PFSK-1 (cell line): Measurements from ENCODE around the gene YAF2.

Experiments used
- FOXP2 ChIP-seq: optimal IDR thresholded peaks from 2 replicates; pipeline ENCODE3; 2011; ENCODE audit warnings: borderline replicate concordance, control low read depth, inconsistent platforms; ENCODE audit not compliant: insufficient read depth; ENCODE audit errors: extremely low read length, extremely low read depth
- POLR2AphosphoS5 ChIP-seq: IDR thresholded peaks from 2 replicates; pipeline ENCODE4 v1.6.1; 2012; ENCODE audit warnings: low read depth, mild to moderate bottlenecking, control low read depth, low read length, moderate library complexity
- SIN3A ChIP-seq: IDR thresholded peaks from 2 replicates; pipeline ENCODE4 v1.6.1; 2012; ENCODE audit warnings: mild to moderate bottlenecking, low read length, moderate library complexity, borderline replicate concordance; ENCODE audit not compliant: insufficient read depth
- TAF1 ChIP-seq: IDR thresholded peaks from 2 replicates; pipeline ENCODE4 v1.6.1; 2012; ENCODE audit warnings: low read length, control low read depth, borderline replicate concordance; ENCODE audit not compliant: insufficient read depth
- TF ChIP-seq, protein P1 (sequence below), 2 experiments: IDR thresholded peaks; 2 replicates each; pipeline versions ENCODE4 v1.6.1 to v1.8.0; 2011 to 2012; ENCODE audit warnings: low read depth in 2 of 2, low read length in 2 of 2, control low read depth in 1 of 2, inconsistent platforms in 1 of 2, mild to moderate bottlenecking in 1 of 2, moderate library complexity in 1 of 2; ENCODE audit not compliant: insufficient read depth in 1 of 2

Gene YAF2

GRCh38 chr12:42118136-42118879 is 119.7 kb downstream of the YAF2 start:
- no peak for TF ChIP-seq POLR2AphosphoS5
- TF ChIP-seq FOXP2: no peak
- no peak for TF ChIP-seq SIN3A
- TF ChIP-seq, protein P1, sequence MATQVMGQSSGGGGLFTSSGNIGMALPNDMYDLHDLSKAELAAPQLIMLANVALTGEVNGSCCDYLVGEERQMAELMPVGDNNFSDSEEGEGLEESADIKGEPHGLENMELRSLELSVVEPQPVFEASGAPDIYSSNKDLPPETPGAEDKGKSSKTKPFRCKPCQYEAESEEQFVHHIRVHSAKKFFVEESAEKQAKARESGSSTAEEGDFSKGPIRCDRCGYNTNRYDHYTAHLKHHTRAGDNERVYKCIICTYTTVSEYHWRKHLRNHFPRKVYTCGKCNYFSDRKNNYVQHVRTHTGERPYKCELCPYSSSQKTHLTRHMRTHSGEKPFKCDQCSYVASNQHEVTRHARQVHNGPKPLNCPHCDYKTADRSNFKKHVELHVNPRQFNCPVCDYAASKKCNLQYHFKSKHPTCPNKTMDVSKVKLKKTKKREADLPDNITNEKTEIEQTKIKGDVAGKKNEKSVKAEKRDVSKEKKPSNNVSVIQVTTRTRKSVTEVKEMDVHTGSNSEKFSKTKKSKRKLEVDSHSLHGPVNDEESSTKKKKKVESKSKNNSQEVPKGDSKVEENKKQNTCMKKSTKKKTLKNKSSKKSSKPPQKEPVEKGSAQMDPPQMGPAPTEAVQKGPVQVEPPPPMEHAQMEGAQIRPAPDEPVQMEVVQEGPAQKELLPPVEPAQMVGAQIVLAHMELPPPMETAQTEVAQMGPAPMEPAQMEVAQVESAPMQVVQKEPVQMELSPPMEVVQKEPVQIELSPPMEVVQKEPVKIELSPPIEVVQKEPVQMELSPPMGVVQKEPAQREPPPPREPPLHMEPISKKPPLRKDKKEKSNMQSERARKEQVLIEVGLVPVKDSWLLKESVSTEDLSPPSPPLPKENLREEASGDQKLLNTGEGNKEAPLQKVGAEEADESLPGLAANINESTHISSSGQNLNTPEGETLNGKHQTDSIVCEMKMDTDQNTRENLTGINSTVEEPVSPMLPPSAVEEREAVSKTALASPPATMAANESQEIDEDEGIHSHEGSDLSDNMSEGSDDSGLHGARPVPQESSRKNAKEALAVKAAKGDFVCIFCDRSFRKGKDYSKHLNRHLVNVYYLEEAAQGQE (IDR thresholded peaks at IDR 0.05; ENCODE audit: insufficient read depth in 1 of 2, low read depth in 2 of 2, low read length in 2 of 2): no peak
- TF ChIP-seq TAF1: no peak

DNA sequence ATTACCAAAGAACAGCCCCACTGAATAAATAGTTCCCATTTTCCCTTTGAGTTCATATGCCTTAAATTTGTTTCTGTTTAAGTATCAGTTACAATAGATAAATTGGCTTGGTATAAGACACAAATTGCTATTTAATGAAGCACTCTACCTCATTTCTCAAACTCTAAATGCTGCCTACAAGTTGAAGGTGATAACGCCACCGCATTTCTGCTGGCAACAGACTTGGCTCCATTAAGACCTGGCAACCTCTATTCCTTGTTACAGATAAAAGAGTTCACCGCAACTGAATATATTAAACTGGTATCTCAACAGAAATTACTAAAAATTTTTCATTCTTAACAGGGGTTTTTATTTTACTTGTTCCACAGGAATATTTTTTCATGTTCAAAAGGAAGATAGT is 129.0 kb downstream of the YAF2 start:
- TF ChIP-seq FOXP2 (no peak), POLR2AphosphoS5 (no peak), TAF1 (no peak), SIN3A (no peak)
- TF ChIP-seq, protein P1 (IDR thresholded peaks at IDR 0.05; ENCODE audit: insufficient read depth in 1 of 2, low read depth in 2 of 2, low read length in 2 of 2): no peak
